Lung microvascular endothelial cell (primary cell): Measurements from ENCODE around the gene RGP1. TPM values are rescaled to one million over a fixed set of nuclear protein-coding genes. Genes with fewer than 3 reads are reported as not detected.

Experiments used
- DNase-seq, 2 donors: peaks; one replicate each; pipeline versions ENCODE4 v3.0.0 to v3.0.0-alpha.2; 2010; ENCODE audit warnings: low read depth in 2 of 2
- total RNA-seq: library from RNA; depleted of rRNA; stranded (reverse); fragments of >200 nt; gene quantifications from 2 replicates; pipeline ENCODE4 v1.2.1, GENCODE V29; 2014

Gene RGP1
- total RNA-seq, 1 donor from 2014 or later = 10.1 TPM

GRCh38 chr9:35769763-35770162 lies 20.7 kb downstream of the RGP1 start:
- DNase-seq = no peak

- no peak for DNase-seq
These were observed 22.0 kb downstream of the RGP1 start for GRCh38 chr9:35771075-35771433.

GRCh38 chr9:35771534-35771933 lies 22.4 kb downstream of the RGP1 start:
- peak; percentile 72 to 73 for DNase-seq

- no peak for DNase-seq
These were observed 22.9 kb downstream of the RGP1 start for GRCh38 chr9:35771943-35772342.

- DNase-seq = peak in 1 of 2 donors; percentile 60
These were observed 26.0 kb downstream of the RGP1 start for GRCh38 chr9:35774907-35775635.

GRCh38 chr9:35776018-35776417 lies 26.9 kb downstream of the RGP1 start:
- no peak for DNase-seq

GRCh38 chr9:35778496-35778895 lies 29.4 kb downstream of the RGP1 start:
- DNase-seq = no peak

- no peak for DNase-seq
These were observed 32.0 kb downstream of the RGP1 start for GRCh38 chr9:35781066-35781465.

GRCh38 chr9:35783418-35783817 lies 34.3 kb downstream of the RGP1 start:
- DNase-seq = no peak

- DNase-seq = no peak
These were observed 40.5 kb downstream of the RGP1 start for GRCh38 chr9:35789541-35789940.

GRCh38 chr9:35790025-35790384 lies 40.9 kb downstream of the RGP1 start:
- no peak for DNase-seq

GRCh38 chr9:35790385-35791296 lies 41.6 kb downstream of the RGP1 start:
- peak; percentile 86 to 88 for DNase-seq

- DNase-seq = peak; percentile 37 to 39
These were observed 42.3 kb downstream of the RGP1 start, which contains the start of gene NPR2 for GRCh38 chr9:35791297-35791921. Gene NPR2 (plus strand): TSS chr9:35791591. CDS start chr9:35792409, 818 bp downstream.

- no peak for DNase-seq
These were observed 43.1 kb downstream of the RGP1 start for GRCh38 chr9:35792024-35792813.

- no peak for DNase-seq
These were observed 43.7 kb downstream of the RGP1 start for GRCh38 chr9:35792826-35793225.

GRCh38 chr9:35793461-35793860 lies 44.4 kb downstream of the RGP1 start:
- no peak for DNase-seq

GRCh38 chr9:35795695-35796094 lies 46.6 kb downstream of the RGP1 start:
- no peak for DNase-seq

- DNase-seq = peak; percentile 36 to 48
These were observed 48.4 kb downstream of the RGP1 start for GRCh38 chr9:35797311-35798109.

- peak; percentile 51 to 89 for DNase-seq
These were observed 49.7 kb downstream of the RGP1 start for GRCh38 chr9:35798658-35799374.

GRCh38 chr9:35800530-35800929 lies 51.4 kb downstream of the RGP1 start:
- DNase-seq = no peak
